Mesothelial cell of epicardium (in vitro differentiated cells): Measurements from ENCODE around the gene KRTAP9-8. TPM values are rescaled to one million over a fixed set of nuclear protein-coding genes. Genes with fewer than 3 reads are reported as not detected.
"Not testable (repeated sequence)": the region's sequence is repeated elsewhere in the genome, so short reads cannot be mapped to it uniquely, and the experiment has no call there.

Source experiments
- DNase-seq, 2 experiments: peaks; one replicate each; pipeline ENCODE4 v3.0.0; 2021; ENCODE audit warnings: low spot score in 2 of 2; ENCODE audit not compliant: unreplicated experiment in 2 of 2
- H3K27ac Mint-ChIP-seq: 2 replicates; pipeline ENCODE4 v1.8.0; 2021; ENCODE audit warnings: mixed read lengths
- H3K27me3 Mint-ChIP-seq: 2 replicates; pipeline ENCODE4 v1.8.0; 2021; ENCODE audit warnings: low read depth, mixed read lengths
- H3K36me3 Mint-ChIP-seq: 2 replicates; pipeline ENCODE4 v1.8.0; 2021; ENCODE audit warnings: mixed read lengths
- H3K4me1 Mint-ChIP-seq: 2 replicates; pipeline ENCODE4 v1.8.0; 2021; ENCODE audit warnings: mixed read lengths
- H3K4me3 Mint-ChIP-seq: 2 replicates; pipeline ENCODE4 v1.8.0; 2021; ENCODE audit warnings: mild to moderate bottlenecking, moderate library complexity, mixed read lengths
- H3K9me3 Mint-ChIP-seq: 2 replicates; pipeline ENCODE4 v1.8.0; 2021; ENCODE audit warnings: mixed read lengths
- total RNA-seq: library from RNA; stranded (reverse); gene quantifications from 3 replicates; pipeline ENCODE4 v1.2.1, GENCODE V29; 2021
- TF ChIP-seq, protein P1 (sequence below): fragments of 200-600 bp; sonication (generic); IDR thresholded peaks from one replicate; pipeline ENCODE4 v1.5.0; 2021; ENCODE audit warnings: antibody characterized with exemption; ENCODE audit not compliant: unreplicated experiment

KRTAP9-8 gene
- total RNA-seq, 1 donor from 2014 or later, result not detected

- Mint-ChIP-seq H3K27me3 (peaks cover 23% of the 10 kb centered on the region), H3K27ac (no peak overlapping the region), H3K4me1 (peaks cover 9% of the 10 kb centered on the region), H3K4me3 (no peak overlapping the region), H3K9me3 (peaks cover 6% of the 10 kb centered on the region), H3K36me3 (no peaks in the 10 kb centered on the region)
- TF ChIP-seq, protein P1, sequence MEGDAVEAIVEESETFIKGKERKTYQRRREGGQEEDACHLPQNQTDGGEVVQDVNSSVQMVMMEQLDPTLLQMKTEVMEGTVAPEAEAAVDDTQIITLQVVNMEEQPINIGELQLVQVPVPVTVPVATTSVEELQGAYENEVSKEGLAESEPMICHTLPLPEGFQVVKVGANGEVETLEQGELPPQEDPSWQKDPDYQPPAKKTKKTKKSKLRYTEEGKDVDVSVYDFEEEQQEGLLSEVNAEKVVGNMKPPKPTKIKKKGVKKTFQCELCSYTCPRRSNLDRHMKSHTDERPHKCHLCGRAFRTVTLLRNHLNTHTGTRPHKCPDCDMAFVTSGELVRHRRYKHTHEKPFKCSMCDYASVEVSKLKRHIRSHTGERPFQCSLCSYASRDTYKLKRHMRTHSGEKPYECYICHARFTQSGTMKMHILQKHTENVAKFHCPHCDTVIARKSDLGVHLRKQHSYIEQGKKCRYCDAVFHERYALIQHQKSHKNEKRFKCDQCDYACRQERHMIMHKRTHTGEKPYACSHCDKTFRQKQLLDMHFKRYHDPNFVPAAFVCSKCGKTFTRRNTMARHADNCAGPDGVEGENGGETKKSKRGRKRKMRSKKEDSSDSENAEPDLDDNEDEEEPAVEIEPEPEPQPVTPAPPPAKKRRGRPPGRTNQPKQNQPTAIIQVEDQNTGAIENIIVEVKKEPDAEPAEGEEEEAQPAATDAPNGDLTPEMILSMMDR, result no peak
- DNase-seq, result no peak
Measured at GRCh38 chr17:41231731-41232130, 6.1 kb upstream of the KRTAP9-8 start.

DNA sequence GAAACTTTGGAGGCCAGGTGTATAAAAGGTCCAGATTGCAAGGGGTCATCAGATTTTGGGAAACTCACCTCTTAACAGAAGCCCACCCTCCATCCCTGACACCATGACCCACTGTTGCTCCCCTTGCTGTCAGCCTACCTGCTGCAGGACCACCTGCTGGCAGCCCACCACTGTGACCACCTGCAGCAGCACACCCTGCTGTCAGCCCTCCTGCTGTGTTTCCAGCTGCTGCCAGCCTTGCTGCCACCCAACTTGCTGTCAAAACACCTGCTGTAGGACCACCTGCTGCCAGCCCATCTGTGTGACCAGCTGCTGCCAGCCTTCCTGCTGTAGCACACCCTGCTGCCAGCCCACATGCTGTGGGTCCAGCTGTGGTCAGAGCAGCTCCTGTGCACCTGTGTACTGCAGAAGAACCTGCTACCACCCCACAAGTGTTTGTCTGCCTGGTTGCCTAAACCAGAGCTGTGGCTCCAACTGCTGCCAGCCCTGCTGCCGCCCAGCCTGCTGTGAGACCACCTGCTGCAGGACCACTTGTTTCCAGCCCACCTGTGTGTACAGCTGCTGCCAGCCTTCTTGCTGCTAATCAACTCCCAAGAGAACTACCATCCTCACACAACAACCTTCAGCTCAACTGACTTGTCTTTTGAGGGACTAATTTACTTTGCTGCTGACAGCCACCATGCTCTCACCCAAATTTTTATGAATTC lies 5.2 kb upstream of the KRTAP9-8 start, which contains the start of gene KRTAP9-3:
KRTAP9-3 (plus strand) TSS at position 51 of the 707 bp plus-strand sequence; CDS start at position 104, 53 bp downstream.
- H3K4me3 Mint-ChIP-seq, H3K27ac Mint-ChIP-seq, H3K4me1 Mint-ChIP-seq, H3K36me3 Mint-ChIP-seq, H3K9me3 Mint-ChIP-seq, DNase-seq: not testable (repeated sequence)
- H3K27me3 Mint-ChIP-seq, result peaks cover 23% of the 10 kb centered on the region

DNA sequence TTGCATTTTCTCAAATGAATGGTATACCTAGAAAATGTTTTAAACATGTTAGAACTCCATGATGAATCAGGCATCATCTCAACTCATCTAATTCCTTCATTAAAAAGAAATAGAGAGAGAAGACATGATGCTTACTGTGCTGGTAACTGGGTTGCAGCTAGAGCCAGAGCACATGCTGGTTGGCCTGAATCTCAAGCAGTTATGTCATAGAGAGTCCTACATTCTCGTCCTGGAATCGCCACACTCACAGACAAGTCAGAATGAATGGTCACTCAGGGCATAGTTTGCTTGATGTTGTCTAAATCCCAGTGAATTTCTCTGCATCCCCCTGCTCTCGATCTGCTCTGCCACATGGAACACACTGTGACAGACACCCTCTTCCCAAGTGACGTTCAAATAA lies 683 bp upstream of the KRTAP9-8 start:
- not testable (repeated sequence) for H3K36me3 Mint-ChIP-seq, DNase-seq, H3K27ac Mint-ChIP-seq, H3K4me3 Mint-ChIP-seq, H3K4me1 Mint-ChIP-seq
- Mint-ChIP-seq H3K27me3 (peaks cover 25% of the 10 kb centered on the region), H3K9me3 (peaks cover 14% of the 10 kb centered on the region)

GRCh38 chr17:41246995-41247787 lies 9.4 kb downstream of the KRTAP9-8 start:
- H3K4me3 Mint-ChIP-seq, DNase-seq, H3K4me1 Mint-ChIP-seq, H3K36me3 Mint-ChIP-seq: not testable (repeated sequence)
- peaks cover 16% of the 10 kb centered on the region for H3K9me3 Mint-ChIP-seq
- peak overlapping the region; percentile 47 for H3K27ac Mint-ChIP-seq
- H3K27me3 Mint-ChIP-seq, result peaks cover 36% of the 10 kb centered on the region

DNA sequence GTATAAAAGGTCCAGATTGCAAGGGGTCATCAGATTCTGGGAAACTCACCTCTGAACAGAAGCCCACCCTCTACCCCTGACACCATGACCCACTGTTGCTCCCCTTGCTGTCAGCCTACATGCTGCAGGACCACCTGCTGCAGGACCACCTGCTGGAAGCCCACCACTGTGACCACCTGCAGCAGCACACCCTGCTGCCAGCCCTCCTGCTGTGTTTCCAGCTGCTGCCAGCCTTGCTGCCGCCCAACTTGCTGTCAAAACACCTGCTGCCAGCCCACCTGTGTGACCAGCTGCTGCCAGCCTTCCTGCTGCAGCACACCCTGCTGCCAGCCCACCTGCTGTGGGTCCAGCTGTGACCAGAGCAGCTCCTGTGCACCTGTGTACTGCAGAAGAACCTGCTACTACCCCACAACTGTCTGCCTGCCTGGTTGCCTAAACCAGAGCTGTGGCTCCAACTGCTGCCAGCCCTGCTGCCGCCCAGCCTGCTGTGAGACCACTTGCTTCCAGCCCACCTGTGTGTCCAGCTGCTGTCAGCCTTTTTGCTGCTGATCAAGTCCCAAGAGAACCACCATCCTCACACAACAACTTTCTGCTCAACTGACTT lies 11.9 kb downstream of the KRTAP9-8 start, which contains the start of gene KRTAP9-4:
KRTAP9-4 (plus strand) TSS at position 51 of the 604 bp plus-strand sequence; CDS start at position 85, 34 bp downstream.
- not testable (repeated sequence) for H3K36me3 Mint-ChIP-seq, H3K27ac Mint-ChIP-seq, H3K9me3 Mint-ChIP-seq, H3K4me3 Mint-ChIP-seq, DNase-seq
- Mint-ChIP-seq H3K4me1 (peaks cover 13% of the 10 kb centered on the region), H3K27me3 (peaks cover 48% of the 10 kb centered on the region)

DNA sequence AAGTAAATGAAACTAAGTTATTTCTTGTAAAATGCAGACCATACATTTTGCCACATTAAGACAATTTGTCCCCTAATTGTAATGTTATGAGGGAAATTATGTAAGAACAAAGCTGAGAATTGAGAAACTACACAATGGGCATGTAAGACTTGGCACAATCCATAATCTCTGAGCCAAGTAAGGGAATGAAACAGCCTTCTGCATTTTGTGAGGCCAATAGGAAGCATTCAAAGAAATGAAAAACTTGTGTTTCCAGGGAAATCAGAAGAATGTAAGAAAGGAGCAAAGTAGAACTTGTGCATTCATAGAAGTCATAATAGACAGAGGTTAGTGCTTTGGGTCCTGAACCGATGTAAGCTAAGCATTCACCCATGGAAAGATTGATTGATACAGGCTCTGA lies 13.5 kb downstream of the KRTAP9-8 start:
- no peak for DNase-seq
- TF ChIP-seq, protein P1, result no peak
- no peak overlapping the region for H3K4me3 Mint-ChIP-seq
- no peaks in the 10 kb centered on the region for H3K36me3 Mint-ChIP-seq
- no peaks in the 10 kb centered on the region for H3K9me3 Mint-ChIP-seq
- H3K27ac Mint-ChIP-seq, result no peak overlapping the region
- peaks cover 13% of the 10 kb centered on the region for H3K4me1 Mint-ChIP-seq
- peaks cover 58% of the 10 kb centered on the region for H3K27me3 Mint-ChIP-seq

GRCh38 chr17:41254861-41255260 lies 17.1 kb downstream of the KRTAP9-8 start:
- DNase-seq, result no peak
- TF ChIP-seq, protein P1, result no peak

GRCh38 chr17:41255381-41256290 lies 17.8 kb downstream of the KRTAP9-8 start, which contains the start of gene KRTAP9-9:
Gene KRTAP9-9, plus strand, starts transcription at chr17:41255384.
- H3K4me3 Mint-ChIP-seq, H3K27ac Mint-ChIP-seq, H3K9me3 Mint-ChIP-seq, H3K4me1 Mint-ChIP-seq, H3K36me3 Mint-ChIP-seq, DNase-seq: not testable (repeated sequence)
- H3K27me3 Mint-ChIP-seq, result peaks cover 55% of the 10 kb centered on the region

More at GRCh38 chr17:41254861-41255260, 17.1 kb downstream of the KRTAP9-8 start:
- Mint-ChIP-seq H3K36me3 (no peaks in the 10 kb centered on the region), H3K27ac (no peak overlapping the region), H3K27me3 (peaks cover 59% of the 10 kb centered on the region), H3K9me3 (no peaks in the 10 kb centered on the region), H3K4me1 (peaks cover 7% of the 10 kb centered on the region), H3K4me3 (no peak overlapping the region)
